Neural progenitor cell (in vitro differentiated cells): Measurements from ENCODE around the gene PDE6D. TPM values are rescaled to one million over a fixed set of nuclear protein-coding genes. Genes with fewer than 3 reads are reported as not detected.

Source experiments
- DNase-seq: peaks from one replicate; pipeline ENCODE4 v3.0.0-alpha.2; 2016; ENCODE audit warnings: low spot score
- H2AFZ ChIP-seq: fragments of 200-600 bp; sonication (generic); replicated peaks from 2 replicates; pipeline ENCODE4 v1.6.1; 2016; ENCODE audit warnings: antibody characterized with exemption
- H3F3A ChIP-seq: fragments of 200-600 bp; sonication (generic); 2 replicates; pipeline ENCODE4 v1.6.1; 2016; ENCODE audit warnings: antibody characterized with exemption, low read depth
- H3K27ac ChIP-seq: fragments of 200-600 bp; sonication (generic); 2 replicates; pipeline ENCODE4 v1.5.1; 2016; ENCODE audit warnings: mild to moderate bottlenecking
- H3K27me3 ChIP-seq: fragments of 200-600 bp; sonication (generic); 2 replicates; pipeline ENCODE4 v1.6.1; 2016; ENCODE audit warnings: mild to moderate bottlenecking, moderate library complexity
- H3K36me3 ChIP-seq: fragments of 200-600 bp; sonication (generic); 2 replicates; pipeline ENCODE4 v1.5.1; 2016
- H3K4me1 ChIP-seq: fragments of 200-600 bp; sonication (generic); 2 replicates; pipeline ENCODE4 v1.6.1; 2016; ENCODE audit warnings: mixed run types
- H3K4me2 ChIP-seq: fragments of 200-600 bp; sonication (generic); 2 replicates; pipeline ENCODE4 v1.6.1; 2016
- H3K4me3 ChIP-seq: fragments of 200-600 bp; sonication (generic); 2 replicates; pipeline ENCODE4 v1.5.1; 2016
- H3K79me2 ChIP-seq: fragments of 200-600 bp; sonication (generic); 2 replicates; pipeline ENCODE4 v1.6.1; 2016; ENCODE audit warnings: low read depth
- H3K9ac ChIP-seq: fragments of 200-600 bp; sonication (generic); 2 replicates; pipeline ENCODE4 v1.6.1; 2016
- H3K9me3 ChIP-seq: fragments of 200-600 bp; sonication (generic); 2 replicates; pipeline ENCODE4 v1.5.1; 2016; ENCODE audit warnings: low read depth
- H4K20me1 ChIP-seq: fragments of 200-600 bp; sonication (generic); 2 replicates; pipeline ENCODE4 v1.6.1; 2016; ENCODE audit warnings: low read depth
- H3K27ac Mint-ChIP-seq: 3 replicates; pipeline ENCODE4 v1.8.0; 2021; ENCODE audit warnings: mixed read lengths
- H3K27me3 Mint-ChIP-seq: 2 replicates; pipeline ENCODE4 v1.8.0; 2022; ENCODE audit warnings: low read depth, mild to moderate bottlenecking, inconsistent platforms, moderate library complexity, mixed read lengths; ENCODE audit not compliant: insufficient read depth
- H3K36me3 Mint-ChIP-seq: 3 replicates; pipeline ENCODE4 v1.8.0; 2021; ENCODE audit warnings: mixed read lengths
- H3K4me1 Mint-ChIP-seq: 3 replicates; pipeline ENCODE4 v1.8.0; 2021; ENCODE audit warnings: mixed read lengths
- H3K4me3 Mint-ChIP-seq: 3 replicates; pipeline ENCODE4 v1.8.0; 2021; ENCODE audit warnings: mild to moderate bottlenecking, moderate library complexity, mixed read lengths
- H3K9me3 Mint-ChIP-seq: 3 replicates; pipeline ENCODE4 v1.8.0; 2020; ENCODE audit warnings: mixed read lengths
- EZH2 ChIP-seq: fragments of 200-600 bp; sonication (generic); IDR thresholded peaks from 2 replicates; pipeline ENCODE4 v1.6.1; 2017; ENCODE audit warnings: antibody characterized with exemption, mild to moderate bottlenecking, moderate library complexity
- EZH2phosphoT487 ChIP-seq: fragments of 200-600 bp; sonication (generic); IDR thresholded peaks from 2 replicates; pipeline ENCODE4 v1.6.1; 2017; ENCODE audit warnings: antibody characterized with exemption
- total RNA-seq: library from RNA; depleted of rRNA; stranded (reverse); fragments of >200 nt; gene quantifications from 2 replicates; pipeline ENCODE4 v1.2.3, GENCODE V29; 2015; ENCODE audit warnings: low replicate concordance
- TF ChIP-seq, protein P1 (sequence below): fragments of 200-600 bp; sonication (generic); IDR thresholded peaks from 2 replicates; pipeline ENCODE4 v1.5.1; 2017; ENCODE audit warnings: antibody characterized with exemption, mild to moderate bottlenecking

The PDE6D gene
- total RNA-seq, 1 donor from 2014 or later, result 52.6 TPM

- Mint-ChIP-seq H3K27ac (no peak overlapping the region), H3K4me1 (peaks cover 15% of the 10 kb centered on the region), H3K36me3 (peaks cover 8% of the 10 kb centered on the region), H3K27me3 (no peaks in the 10 kb centered on the region), H3K4me3 (no peak overlapping the region), H3K9me3 (no peaks in the 10 kb centered on the region)
- no peak for DNase-seq
- Histone ChIP-seq H3K4me2 (peak overlapping the region; percentile 32), H3K36me3 (no peaks in the 10 kb centered on the region), H3K27me3 (no peaks in the 10 kb centered on the region), H3K79me2 (no peaks in the 10 kb centered on the region), H3K4me3 (no peak overlapping the region), H3K9ac (no peak overlapping the region), H2AFZ (no peak overlapping the region), H3K27ac (no peak overlapping the region), H4K20me1 (no peaks in the 10 kb centered on the region), H3K9me3 (no peaks in the 10 kb centered on the region), H3K4me1 (peaks cover 18% of the 10 kb centered on the region), H3F3A (peaks cover 33% of the 10 kb centered on the region)
- TF ChIP-seq, protein P1, sequence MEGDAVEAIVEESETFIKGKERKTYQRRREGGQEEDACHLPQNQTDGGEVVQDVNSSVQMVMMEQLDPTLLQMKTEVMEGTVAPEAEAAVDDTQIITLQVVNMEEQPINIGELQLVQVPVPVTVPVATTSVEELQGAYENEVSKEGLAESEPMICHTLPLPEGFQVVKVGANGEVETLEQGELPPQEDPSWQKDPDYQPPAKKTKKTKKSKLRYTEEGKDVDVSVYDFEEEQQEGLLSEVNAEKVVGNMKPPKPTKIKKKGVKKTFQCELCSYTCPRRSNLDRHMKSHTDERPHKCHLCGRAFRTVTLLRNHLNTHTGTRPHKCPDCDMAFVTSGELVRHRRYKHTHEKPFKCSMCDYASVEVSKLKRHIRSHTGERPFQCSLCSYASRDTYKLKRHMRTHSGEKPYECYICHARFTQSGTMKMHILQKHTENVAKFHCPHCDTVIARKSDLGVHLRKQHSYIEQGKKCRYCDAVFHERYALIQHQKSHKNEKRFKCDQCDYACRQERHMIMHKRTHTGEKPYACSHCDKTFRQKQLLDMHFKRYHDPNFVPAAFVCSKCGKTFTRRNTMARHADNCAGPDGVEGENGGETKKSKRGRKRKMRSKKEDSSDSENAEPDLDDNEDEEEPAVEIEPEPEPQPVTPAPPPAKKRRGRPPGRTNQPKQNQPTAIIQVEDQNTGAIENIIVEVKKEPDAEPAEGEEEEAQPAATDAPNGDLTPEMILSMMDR, result no peak
- TF ChIP-seq EZH2phosphoT487 (no peak), EZH2 (no peak)
Observed at GRCh38 chr2:231727621-231728020, 53.5 kb downstream of the PDE6D start.

GRCh38 chr2:231726276-231726675 is 54.8 kb downstream of the PDE6D start:
- Histone ChIP-seq H3F3A (peaks cover 33% of the 10 kb centered on the region), H3K79me2 (no peaks in the 10 kb centered on the region), H2AFZ (no peak overlapping the region), H3K9me3 (no peaks in the 10 kb centered on the region), H3K4me3 (no peak overlapping the region), H3K36me3 (no peaks in the 10 kb centered on the region), H4K20me1 (no peaks in the 10 kb centered on the region), H3K4me1 (peaks cover 22% of the 10 kb centered on the region), H3K27me3 (no peaks in the 10 kb centered on the region), H3K27ac (no peak overlapping the region), H3K9ac (no peak overlapping the region), H3K4me2 (no peak overlapping the region)
- Mint-ChIP-seq H3K9me3 (no peaks in the 10 kb centered on the region), H3K27me3 (no peaks in the 10 kb centered on the region), H3K4me3 (no peak overlapping the region), H3K27ac (no peak overlapping the region), H3K4me1 (peaks cover 24% of the 10 kb centered on the region), H3K36me3 (peaks cover 1% of the 10 kb centered on the region)
- no peak for DNase-seq
- TF ChIP-seq EZH2 (no peak), EZH2phosphoT487 (no peak)
- TF ChIP-seq, protein P1, result no peak

DNA sequence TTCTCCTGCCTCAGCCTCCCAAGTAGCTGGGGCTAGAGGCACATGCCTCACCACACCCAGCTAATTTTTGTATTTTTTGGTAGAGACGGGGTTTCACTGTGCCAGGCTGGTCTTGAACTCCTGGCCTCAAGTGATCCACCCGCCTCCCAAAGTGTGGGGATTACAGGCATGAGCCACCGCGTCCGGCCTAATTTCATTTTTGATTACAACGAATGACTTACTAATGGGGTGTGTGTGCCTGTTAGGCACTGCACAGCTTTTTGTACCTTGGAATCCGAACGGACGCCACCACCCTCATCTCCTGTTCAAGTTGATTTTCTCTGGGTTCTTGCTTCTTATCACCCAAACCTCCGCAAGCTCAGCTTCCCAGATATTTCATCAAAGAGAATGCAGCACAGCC is 55.6 kb downstream of the PDE6D start:
- Histone ChIP-seq H3K9ac (no peak overlapping the region), H3K79me2 (no peaks in the 10 kb centered on the region), H3F3A (peaks cover 33% of the 10 kb centered on the region), H2AFZ (no peak overlapping the region), H3K4me1 (peaks cover 22% of the 10 kb centered on the region), H3K9me3 (no peaks in the 10 kb centered on the region), H3K36me3 (no peaks in the 10 kb centered on the region), H3K4me3 (no peak overlapping the region), H3K27ac (no peak overlapping the region), H3K27me3 (no peaks in the 10 kb centered on the region), H4K20me1 (no peaks in the 10 kb centered on the region), H3K4me2 (no peak overlapping the region)
- Mint-ChIP-seq H3K36me3 (peaks cover 1% of the 10 kb centered on the region), H3K27me3 (no peaks in the 10 kb centered on the region), H3K4me3 (no peak overlapping the region), H3K27ac (no peak overlapping the region), H3K9me3 (no peaks in the 10 kb centered on the region), H3K4me1 (peaks cover 24% of the 10 kb centered on the region)
- no peak for DNase-seq
- TF ChIP-seq, protein P1, result no peak
- no peak for TF ChIP-seq EZH2phosphoT487
- no peak for TF ChIP-seq EZH2
